Mesenchymal stem cell (in vitro differentiated cells and primary cell): Measurements from ENCODE around the gene RTP5.
"Not testable (repeated sequence)": the region's sequence is repeated elsewhere in the genome, so short reads cannot be mapped to it uniquely, and the experiment has no call there.

Experiments
- DNase-seq: peaks from one replicate; pipeline ENCODE4 v3.0.0-alpha.2; 2013
- H2AFZ ChIP-seq: one replicate; pipeline ENCODE4 v1.6.1; 2013; ENCODE audit warnings: low read depth, mild to moderate bottlenecking, control low read depth, inconsistent platforms, low read length, moderate library complexity
- H2AK5ac ChIP-seq: 2 replicates; pipeline ENCODE4 v1.6.1; 2013; ENCODE audit warnings: low read length, moderate library complexity, mild to moderate bottlenecking, inconsistent platforms; ENCODE audit not compliant: severe bottlenecking
- H2BK120ac ChIP-seq: one replicate; pipeline ENCODE4 v1.6.1; 2013; ENCODE audit warnings: low read depth, mild to moderate bottlenecking, inconsistent platforms, low read length, moderate library complexity
- H2BK12ac ChIP-seq, 2 experiments: one replicate each; pipeline ENCODE4 v1.6.1; 2013; ENCODE audit warnings: inconsistent platforms in 2 of 2, low read length in 2 of 2, mild to moderate bottlenecking in 2 of 2, moderate library complexity in 2 of 2, control low read depth in 1 of 2
- H2BK15ac ChIP-seq: one replicate; pipeline ENCODE4 v1.6.1; 2013; ENCODE audit warnings: mild to moderate bottlenecking, low read depth, inconsistent platforms; ENCODE audit not compliant: poor library complexity, severe bottlenecking
- H2BK5ac ChIP-seq: 2 replicates; pipeline ENCODE4 v1.6.1; 2013; ENCODE audit warnings: low read depth, mild to moderate bottlenecking, low read length, control low read depth, inconsistent platforms; ENCODE audit not compliant: poor library complexity, severe bottlenecking
- H3K14ac ChIP-seq, 2 experiments: one replicate each; pipeline ENCODE4 v1.6.1; 2013; ENCODE audit warnings: inconsistent platforms in 2 of 2, low read length in 2 of 2, control low read depth in 1 of 2, mild to moderate bottlenecking in 1 of 2, moderate library complexity in 1 of 2
- H3K18ac ChIP-seq, 2 experiments: one replicate each; pipeline ENCODE4 v1.6.1; 2013; ENCODE audit warnings: inconsistent platforms in 2 of 2, low read length in 2 of 2, control low read depth in 1 of 2, low read depth in 1 of 2, mild to moderate bottlenecking in 1 of 2
- H3K23ac ChIP-seq, 2 experiments: one replicate each; pipeline ENCODE4 v1.6.1; 2013; ENCODE audit warnings: inconsistent platforms in 2 of 2, low read length in 2 of 2, mild to moderate bottlenecking in 2 of 2, moderate library complexity in 2 of 2, control low read depth in 1 of 2
- H3K27ac ChIP-seq: 2 replicates; pipeline ENCODE4 v1.5.1; 2013; ENCODE audit warnings: mild to moderate bottlenecking, moderate library complexity, low read length, control low read depth, inconsistent platforms; ENCODE audit not compliant: poor library complexity, severe bottlenecking
- H3K27me3 ChIP-seq, 2 experiments: 2 replicates each; pipeline versions ENCODE4 v1.6.1 to v1.7.0; 2013; ENCODE audit warnings: low read length in 2 of 2, mild to moderate bottlenecking in 2 of 2, moderate library complexity in 2 of 2, control low read depth in 1 of 2, inconsistent platforms in 1 of 2; ENCODE audit not compliant: control insufficient read depth in 1 of 2, insufficient read depth in 1 of 2
- H3K36me3 ChIP-seq, 2 experiments: 2 replicates each; pipeline versions ENCODE4 v1.6.1 to v1.7.0; 2013; ENCODE audit warnings: low read length in 2 of 2, control low read depth in 1 of 2, inconsistent platforms in 1 of 2, low read depth in 1 of 2, mild to moderate bottlenecking in 1 of 2; ENCODE audit not compliant: insufficient read depth in 2 of 2, control insufficient read depth in 1 of 2
- H3K4ac ChIP-seq, 2 experiments: one replicate each; pipeline ENCODE4 v1.6.1; 2013; ENCODE audit warnings: inconsistent platforms in 2 of 2, low read length in 2 of 2, mild to moderate bottlenecking in 2 of 2, moderate library complexity in 2 of 2, control low read depth in 1 of 2, low read depth in 1 of 2
- H3K4me1 ChIP-seq: 2 replicates; pipeline ENCODE4 v1.6.1; 2013; ENCODE audit warnings: low read depth, low read length, control low read depth; ENCODE audit not compliant: control insufficient read depth, insufficient read depth
- H3K4me2 ChIP-seq: 2 replicates; pipeline ENCODE4 v1.6.1; 2013; ENCODE audit warnings: low read length, mild to moderate bottlenecking, inconsistent platforms; ENCODE audit not compliant: poor library complexity, severe bottlenecking
- H3K4me3 ChIP-seq, 2 experiments: 2 replicates each; pipeline versions ENCODE4 v1.5.1 to v1.7.0; 2013; ENCODE audit warnings: low read length in 2 of 2, mild to moderate bottlenecking in 2 of 2, control low read depth in 1 of 2, low read depth in 1 of 2; ENCODE audit not compliant: insufficient read depth in 1 of 2
- H3K79me1 ChIP-seq: replicated peaks from 2 replicates; pipeline ENCODE4 v1.6.1; 2013; ENCODE audit warnings: mild to moderate bottlenecking, control low read depth, low read length, inconsistent platforms; ENCODE audit not compliant: poor library complexity, severe bottlenecking
- H3K9ac ChIP-seq: 2 replicates; pipeline ENCODE4 v1.7.0; 2013; ENCODE audit warnings: mild to moderate bottlenecking, low read length, moderate library complexity
- H3K9me3 ChIP-seq: 2 replicates; pipeline ENCODE4 v1.7.0; 2013; ENCODE audit warnings: mild to moderate bottlenecking, low read length; ENCODE audit not compliant: control insufficient read depth
- H4K8ac ChIP-seq: one replicate; pipeline ENCODE4 v1.6.1; 2013; ENCODE audit warnings: inconsistent platforms, mild to moderate bottlenecking, low read length, moderate library complexity
- H4K91ac ChIP-seq: one replicate; pipeline ENCODE4 v1.6.1; 2013; ENCODE audit warnings: mild to moderate bottlenecking, low read length, inconsistent platforms
- WGBS: methylation state at CpG from one replicate; pipeline ENCODE4 v1.1.7; 2013; ENCODE audit warnings: mixed read lengths; 5-methylcytosine and 5-hydroxymethylcytosine counted together

RTP5 gene

DNA sequence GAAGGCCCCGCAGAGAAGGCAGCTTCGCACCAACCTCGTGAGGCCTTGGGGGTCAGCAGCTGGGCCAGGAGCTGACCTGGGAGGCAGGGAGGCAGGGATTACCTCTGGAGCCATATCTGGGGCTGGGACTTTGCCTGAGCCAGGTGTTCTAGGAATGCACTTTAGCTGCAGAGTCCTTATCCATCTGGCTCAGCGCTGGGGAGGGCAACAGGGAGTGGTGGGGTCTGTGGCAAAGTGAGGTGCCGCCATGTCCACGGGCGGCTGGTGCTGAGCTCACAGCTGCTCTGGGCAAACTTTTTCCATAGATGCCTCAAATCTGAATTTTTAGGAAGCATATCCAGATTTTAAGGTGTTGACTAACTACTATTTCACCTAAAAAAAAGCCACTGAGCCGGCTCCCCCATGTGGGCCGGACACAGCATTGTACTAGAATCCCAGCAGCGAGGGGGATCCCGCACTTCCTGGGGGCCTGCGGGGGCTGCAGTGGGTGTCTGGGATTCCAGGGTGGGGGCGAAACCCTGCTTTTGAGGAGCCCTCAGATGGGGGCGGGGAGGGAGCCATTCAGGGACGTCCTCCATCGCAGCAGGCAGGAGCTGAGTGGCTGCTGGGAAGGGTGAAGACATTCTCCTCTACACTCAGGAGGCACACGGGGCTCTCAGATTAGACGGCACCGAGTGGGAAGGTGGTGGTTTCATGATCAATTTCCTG lies 34.6 kb downstream of the RTP5 start:
- Histone ChIP-seq H4K8ac (no peak overlapping the region), H3K4me3 (no peak overlapping the region), H2BK15ac (no peak overlapping the region), H3K36me3 (no peaks in the 10 kb centered on the region), H3K27me3 (peaks cover 28 to 33% of the 10 kb centered on the region in 2 experiments), H3K23ac (no peak overlapping the region), H2BK5ac (no peak overlapping the region), H3K4me2 (no peak overlapping the region), H3K4me1 (peaks cover 17% of the 10 kb centered on the region), H2AFZ (no peak overlapping the region), H3K4ac (no peak overlapping the region), H3K18ac (no peak overlapping the region), H2BK12ac (no peak overlapping the region), H4K91ac (no peak overlapping the region), H3K14ac (no peak overlapping the region), H3K27ac (no peak overlapping the region), H3K9me3 (no peaks in the 10 kb centered on the region), H2BK120ac (no peak overlapping the region), H3K9ac (no peak overlapping the region), H2AK5ac (no peak overlapping the region), H3K79me1 (no peaks in the 10 kb centered on the region)
- WGBS: 99% methylated on average over 17 of the region's 19 CpGs
- DNase-seq: no peak

DNA sequence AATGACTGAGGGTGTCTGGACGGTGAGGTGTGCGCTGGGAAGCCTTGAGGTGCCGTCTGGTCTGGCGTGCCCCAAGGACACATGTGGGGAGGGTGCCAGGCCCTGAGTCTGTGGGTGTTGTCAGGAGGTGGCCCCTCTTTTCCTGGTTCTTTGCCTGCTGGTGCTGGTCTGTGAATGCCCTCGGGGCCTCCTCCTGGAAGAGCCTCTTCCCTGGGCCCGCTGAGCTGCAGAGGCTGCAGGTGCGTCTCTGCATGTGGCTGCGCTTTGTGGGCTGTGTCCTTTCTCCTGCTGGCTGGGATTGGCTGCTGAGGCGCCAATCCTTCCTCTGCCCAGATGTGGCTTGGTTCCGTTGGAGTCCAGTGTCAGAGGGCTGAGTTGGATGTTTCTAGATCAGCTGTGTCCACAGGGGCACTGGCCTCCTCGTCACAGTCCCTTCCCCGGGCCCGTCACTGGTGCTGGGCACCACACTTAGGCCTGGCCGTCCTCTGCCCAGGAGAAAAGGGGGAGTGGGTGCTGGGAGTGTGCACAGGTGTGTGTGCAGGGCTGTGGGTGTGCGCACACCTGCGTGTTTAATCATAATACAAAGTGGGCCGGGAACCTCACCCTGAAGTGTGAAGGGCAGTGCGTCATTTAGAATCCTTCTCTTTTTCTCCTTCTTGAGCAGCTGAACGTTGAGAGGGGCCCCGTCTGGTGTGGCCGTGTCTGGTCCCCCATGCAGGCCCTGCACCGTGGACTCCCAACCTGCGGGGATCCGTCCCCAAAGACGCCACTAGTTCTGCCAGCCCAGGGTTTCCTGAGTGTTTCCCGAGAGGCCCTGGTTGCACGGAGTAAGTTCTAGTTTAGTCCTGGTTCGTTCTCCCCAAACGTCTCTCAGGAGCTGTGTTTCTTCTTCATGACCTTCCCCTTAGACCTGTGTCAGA lies 35.5 kb downstream of the RTP5 start:
- H3K14ac ChIP-seq: no peak overlapping the region
- H4K91ac ChIP-seq: no peak overlapping the region
- H2AFZ ChIP-seq: no peak overlapping the region
- no peak for DNase-seq
- no peak overlapping the region for H3K18ac ChIP-seq
- H3K36me3 ChIP-seq: no peaks in the 10 kb centered on the region
- H3K79me1 ChIP-seq: no peaks in the 10 kb centered on the region
- H2BK15ac ChIP-seq: no peak overlapping the region
- no peaks in the 10 kb centered on the region for H3K9me3 ChIP-seq
- H3K4me1 ChIP-seq: peaks cover 11% of the 10 kb centered on the region
- H2BK120ac ChIP-seq: no peak overlapping the region
- no peak overlapping the region for H3K9ac ChIP-seq
- no peak overlapping the region for H2BK5ac ChIP-seq
- peaks cover 24 to 28% of the 10 kb centered on the region in 2 experiments for H3K27me3 ChIP-seq
- no peak overlapping the region for H3K23ac ChIP-seq
- H3K4me3 ChIP-seq: no peak overlapping the region
- WGBS: 93% methylated on average over 29 of the region's 29 CpGs
- H4K8ac ChIP-seq: no peak overlapping the region
- no peak overlapping the region for H3K27ac ChIP-seq
- no peak overlapping the region for H2AK5ac ChIP-seq
- H3K4me2 ChIP-seq: no peak overlapping the region
- no peak overlapping the region for H2BK12ac ChIP-seq
- H3K4ac ChIP-seq: no peak overlapping the region

DNA sequence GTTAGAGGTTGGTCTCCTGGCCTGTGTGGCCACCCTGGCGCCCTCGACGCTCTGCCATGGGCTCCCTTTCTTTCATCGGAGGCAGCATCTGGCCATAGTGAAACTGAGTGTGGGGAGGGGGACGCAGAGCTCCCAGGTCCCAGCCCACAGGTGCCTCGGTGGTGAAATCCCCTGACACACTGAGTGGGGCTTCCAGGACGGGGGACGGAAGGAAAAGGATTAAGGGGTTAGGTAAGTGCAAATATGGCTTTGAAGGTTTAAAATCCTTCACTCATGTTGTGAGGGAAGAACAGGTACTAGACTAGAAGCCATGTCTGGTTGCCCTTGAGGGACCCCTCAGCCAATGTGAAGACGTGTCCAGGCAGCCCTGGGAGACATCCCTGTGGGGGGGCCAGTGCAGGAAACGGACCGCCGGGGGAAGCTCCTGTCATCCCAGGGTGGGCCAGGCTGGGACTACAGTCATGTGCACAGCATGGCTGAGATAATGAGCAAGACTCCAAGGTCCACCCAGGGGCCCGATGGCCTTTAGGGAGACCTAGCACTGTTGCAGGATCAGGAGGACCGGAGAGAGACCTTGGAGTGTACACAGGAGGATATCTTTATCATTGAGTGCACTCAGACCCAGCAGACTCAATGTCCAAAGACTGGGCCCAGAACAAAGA lies 36.3 kb downstream of the RTP5 start:
- Histone ChIP-seq H2AFZ (no peak overlapping the region), H3K4me2 (no peak overlapping the region), H3K27ac (no peak overlapping the region), H3K14ac (no peak overlapping the region), H4K8ac (no peak overlapping the region), H2BK15ac (no peak overlapping the region), H3K4me1 (peaks cover 11% of the 10 kb centered on the region), H3K9ac (no peak overlapping the region), H3K27me3 (peaks cover 16 to 20% of the 10 kb centered on the region in 2 experiments), H3K9me3 (no peaks in the 10 kb centered on the region), H2BK5ac (no peak overlapping the region), H4K91ac (no peak overlapping the region), H2AK5ac (no peak overlapping the region), H2BK120ac (no peak overlapping the region), H3K18ac (no peak overlapping the region), H3K23ac (no peak overlapping the region), H3K36me3 (no peaks in the 10 kb centered on the region), H2BK12ac (no peak overlapping the region), H3K79me1 (no peaks in the 10 kb centered on the region), H3K4ac (no peak overlapping the region), H3K4me3 (no peak overlapping the region)
- no peak for DNase-seq
- 89% methylated on average over 14 of the region's 14 CpGs for WGBS

DNA sequence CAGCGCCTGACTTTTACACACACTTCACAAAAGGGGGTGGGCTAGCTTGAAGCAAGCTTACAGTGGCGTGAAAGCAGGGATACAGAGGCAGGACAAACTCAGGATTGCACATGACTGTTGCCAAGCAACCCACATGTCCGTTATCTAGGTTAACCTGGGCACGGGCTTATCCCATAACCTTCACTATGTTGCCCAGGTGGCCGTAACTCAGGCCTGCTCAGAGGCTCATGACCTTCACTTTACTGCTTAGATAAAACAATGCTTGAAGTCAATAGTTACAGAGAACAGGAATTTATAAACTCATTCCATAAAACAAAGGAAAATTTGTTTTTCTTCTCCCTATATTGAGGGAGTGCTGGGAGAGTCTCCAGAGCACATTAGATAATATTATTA lies 36.8 kb downstream of the RTP5 start:
- H2BK120ac ChIP-seq, H3K23ac ChIP-seq, H3K18ac ChIP-seq, H3K4ac ChIP-seq, DNase-seq, H2BK15ac ChIP-seq, H2BK12ac ChIP-seq, H2AK5ac ChIP-seq, H2AFZ ChIP-seq, H4K91ac ChIP-seq, H3K4me3 ChIP-seq, H2BK5ac ChIP-seq, H3K9ac ChIP-seq, H3K14ac ChIP-seq, H3K36me3 ChIP-seq, H4K8ac ChIP-seq, H3K27ac ChIP-seq, H3K79me1 ChIP-seq, H3K9me3 ChIP-seq, H3K4me2 ChIP-seq: not testable (repeated sequence)
- Histone ChIP-seq H3K27me3 (peaks cover 11 to 14% of the 10 kb centered on the region in 2 experiments), H3K4me1 (peaks cover 11% of the 10 kb centered on the region)
- WGBS: 95% methylated on average over 3 of the region's 5 CpGs
